Adrenal gland (tissue), 12 donors: ENCODE measurements around the gene ANKIB1. TPM values are rescaled to one million over a fixed set of nuclear protein-coding genes. Genes with fewer than 3 reads are reported as not detected.

Source experiments
- DNase-seq, 7 donors: peaks; one replicate each; pipeline ENCODE4 v3.0.0-alpha.2; 2019 to 2020
- H3K27ac ChIP-seq, 5 donors: fragments of 200-600 bp; sonication (generic) in 4 of 5; 1 replicate in 3 of 5; 2 replicates in 2 of 5; pipeline versions ENCODE4 v1.5.1 to v1.8.0; 2016 to 2020; ENCODE audit warnings: mild to moderate bottlenecking in 1 of 5
- H3K27me3 ChIP-seq: fragments of 200-600 bp; 2 replicates; pipeline ENCODE4 v1.8.0; 2021
- H3K36me3 ChIP-seq, 2 donors: fragments of 200-600 bp; replicated peaks in 1 of 2; 1 replicate in 1 of 2; 2 replicates in 1 of 2; pipeline versions ENCODE4 v1.5.1 to v1.8.0; 2018 to 2022
- H3K4me1 ChIP-seq, 2 donors: fragments of 200-600 bp; replicated peaks in 1 of 2; 1 replicate in 1 of 2; 2 replicates in 1 of 2; pipeline versions ENCODE4 v1.5.1 to v1.8.0; 2018 to 2021
- H3K4me3 ChIP-seq, 4 donors: fragments of 200-600 bp; sonication (generic) in 3 of 4; one replicate each; pipeline ENCODE4 v1.5.1; 2016 to 2018
- H3K9me3 ChIP-seq, 3 donors: fragments of 200-600 bp; sonication (generic) in 1 of 3; replicated peaks in 1 of 3; 1 replicate in 2 of 3; 2 replicates in 1 of 3; pipeline versions ENCODE4 v1.5.1 to v1.8.0; 2016 to 2021
- POLR2A ChIP-seq, 2 donors: fragments of 450-650 bp; IDR thresholded peaks; one replicate each; pipeline ENCODE4 v1.6.1; 2017; ENCODE audit warnings: antibody characterized with exemption in 2 of 2, mild to moderate bottlenecking in 2 of 2, moderate library complexity in 1 of 2
- WGBS, 4 donors: extraction: QIAGEN DNeasy Blood & Tissue Kit in 2 of 4; methylation state at CpG; one replicate each; pipeline versions ENCODE4 v1.1.5 to v1.1.7; 2013 to 2017; 5-methylcytosine and 5-hydroxymethylcytosine counted together
- intact Hi-C, 2 donors: fragments of 100-400 bp; cut with DNase I; formaldehyde crosslinking; loops; one replicate each; pipeline versions ENCODE4 v1.14.1 to v1.15.0; 2022 to 2023
- polyA plus RNA-seq, 3 donors: library from polyadenylated mRNA; stranded (reverse); fragments of 200-250 nt in 2 of 3; fragments of 350-450 nt in 1 of 3; fragmentation: Illumina TruSeq in 1 of 3; extraction: RNeasy Lipid Tissue Mini Kit (QIAGEN cat#74804) in 1 of 3; gene quantifications; one replicate each; pipeline ENCODE4 v1.2.3, GENCODE V29; 2013 to 2014
- total RNA-seq, 9 donors: library from RNA; depleted of rRNA in 4 of 9; stranded (reverse); fragments of >200 nt in 4 of 9; fragments of 120-200 nt in 1 of 9; fragmentation: NEBNext Ultra II Directional in 1 of 9; extraction: Animal tissue kit (Norgen Biotek cat#: 25700) in 1 of 9; gene quantifications; one replicate each; pipeline versions ENCODE4 v1.1.0 to v1.2.4, GENCODE V29; 2013 to 2023
- TF ChIP-seq, protein P1 (sequence below), 6 experiments: fragments of 450-650 bp in 4 of 6; fragments of 200-600 bp in 2 of 6; sonication (generic) in 1 of 6; IDR thresholded peaks; 1 replicate in 5 of 6; 2 replicates in 1 of 6; pipeline versions ENCODE4 v1.5.1 to v1.8.0; 2016 to 2021; ENCODE audit warnings: antibody characterized with exemption in 6 of 6, mild to moderate bottlenecking in 2 of 6, moderate library complexity in 1 of 6
- donor health status: healthy with polysubstance abuse.
- donor health status: Bipolar disorder and iron deficiency.
- donor health status: DM: yes; HTN: yes; CAD: no.
- donor health status: DM: no; HTN: no; CAD: no.
- donor health status: DM: no; HTN: no; CAD: no.
- donor health status: DM: yes; HTN: yes; CAD: no.

The ANKIB1 gene
- total and polyA plus RNA-seq, 12 donors: 10.3 to 57.0 (median 42.9) TPM

DNA sequence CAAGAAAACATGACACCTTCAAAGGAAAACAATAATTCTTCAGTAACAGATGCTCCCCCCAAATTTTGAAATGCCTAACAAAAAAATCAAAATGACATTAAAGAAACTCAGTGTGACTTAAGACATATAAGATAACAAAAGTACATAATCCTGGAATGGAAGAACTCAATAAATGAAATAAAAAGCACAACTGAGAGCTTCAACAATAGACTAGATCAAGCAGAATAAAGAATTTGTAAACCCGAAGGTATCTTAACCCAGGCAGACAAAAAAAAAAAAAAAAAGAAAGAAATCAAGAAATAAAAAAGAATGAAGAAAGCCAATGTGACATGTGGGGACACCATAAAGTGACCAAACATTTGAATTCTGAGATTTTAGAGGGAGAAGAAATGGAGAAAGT, 39.1 kb upstream of the ANKIB1 start:
- no peak for DNase-seq
- WGBS, 4 donors: 95 to 96% (median 96%) methylated on average over 1 of the region's 1 CpG
- H3K27ac ChIP-seq: no peak overlapping the region
- H3K4me1 ChIP-seq: no peaks in the 10 kb centered on the region
- TF ChIP-seq POLR2A (IDR thresholded peaks at IDR 0.05): no peak
- TF ChIP-seq, protein P1, sequence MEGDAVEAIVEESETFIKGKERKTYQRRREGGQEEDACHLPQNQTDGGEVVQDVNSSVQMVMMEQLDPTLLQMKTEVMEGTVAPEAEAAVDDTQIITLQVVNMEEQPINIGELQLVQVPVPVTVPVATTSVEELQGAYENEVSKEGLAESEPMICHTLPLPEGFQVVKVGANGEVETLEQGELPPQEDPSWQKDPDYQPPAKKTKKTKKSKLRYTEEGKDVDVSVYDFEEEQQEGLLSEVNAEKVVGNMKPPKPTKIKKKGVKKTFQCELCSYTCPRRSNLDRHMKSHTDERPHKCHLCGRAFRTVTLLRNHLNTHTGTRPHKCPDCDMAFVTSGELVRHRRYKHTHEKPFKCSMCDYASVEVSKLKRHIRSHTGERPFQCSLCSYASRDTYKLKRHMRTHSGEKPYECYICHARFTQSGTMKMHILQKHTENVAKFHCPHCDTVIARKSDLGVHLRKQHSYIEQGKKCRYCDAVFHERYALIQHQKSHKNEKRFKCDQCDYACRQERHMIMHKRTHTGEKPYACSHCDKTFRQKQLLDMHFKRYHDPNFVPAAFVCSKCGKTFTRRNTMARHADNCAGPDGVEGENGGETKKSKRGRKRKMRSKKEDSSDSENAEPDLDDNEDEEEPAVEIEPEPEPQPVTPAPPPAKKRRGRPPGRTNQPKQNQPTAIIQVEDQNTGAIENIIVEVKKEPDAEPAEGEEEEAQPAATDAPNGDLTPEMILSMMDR (IDR thresholded peaks at IDR 0.05): no peak
- peaks cover 0 to 5% (median 0%) of the 10 kb centered on the region in 3 donors for H3K9me3 ChIP-seq
- H3K4me3 ChIP-seq: no peak overlapping the region
- H3K27me3 ChIP-seq: no peaks in the 10 kb centered on the region
- intact Hi-C loops: no loop called here
- H3K36me3 ChIP-seq: peaks cover 0 to 46% of the 10 kb centered on the region in 2 donors

DNA sequence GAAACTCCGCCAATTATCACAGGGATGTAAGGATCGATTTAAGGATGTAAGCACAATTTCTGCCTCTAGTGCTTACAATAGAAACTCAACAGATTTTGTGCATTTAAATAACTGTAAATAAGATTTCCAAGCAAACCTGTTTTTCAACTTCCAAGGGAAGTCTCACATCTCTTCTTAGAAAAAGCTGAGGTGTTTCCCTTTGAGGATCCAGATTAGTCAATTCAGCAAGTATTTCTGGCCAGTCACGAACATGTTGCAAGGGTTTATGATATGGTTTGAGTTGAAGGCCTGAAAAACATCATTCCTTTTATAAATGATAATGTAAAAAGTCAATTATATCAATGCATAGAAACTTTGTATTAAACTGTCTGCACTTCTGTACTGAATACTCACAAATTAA, 24.0 kb upstream of the ANKIB1 start:
- H3K27me3 ChIP-seq: no peaks in the 10 kb centered on the region
- no peaks in the 10 kb centered on the region for H3K9me3 ChIP-seq
- TF ChIP-seq, protein P1 (IDR thresholded peaks at IDR 0.05): no peak
- no peak for TF ChIP-seq POLR2A (IDR thresholded peaks at IDR 0.05)
- no peaks in the 10 kb centered on the region for H3K4me1 ChIP-seq
- H3K36me3 ChIP-seq: peaks cover 0 to 66% of the 10 kb centered on the region in 2 donors
- no peak for DNase-seq
- WGBS, 4 donors: 94 to 99% (median 97%) methylated on average over 3 of the region's 3 CpGs
- no peak overlapping the region for H3K27ac ChIP-seq
- H3K4me3 ChIP-seq: no peak overlapping the region
- intact Hi-C loops: no loop called here

DNA sequence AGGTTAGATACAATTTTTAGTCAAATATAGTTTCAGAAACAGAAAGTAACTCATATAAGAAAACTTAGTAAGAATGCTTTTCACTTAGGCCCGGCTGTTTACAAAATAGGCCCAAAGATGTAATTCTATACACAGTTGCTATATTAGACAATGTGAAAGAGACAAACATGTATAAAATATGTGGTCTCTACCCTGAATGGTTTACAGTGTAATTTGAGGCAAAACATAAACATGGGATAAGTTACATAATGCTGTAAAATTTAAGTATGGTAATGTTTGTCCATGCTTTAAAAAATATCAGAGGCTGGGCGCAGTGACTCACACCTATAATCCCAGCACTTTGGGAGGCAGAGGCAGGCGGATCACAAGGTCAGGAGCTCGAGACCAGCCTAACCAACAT, 18.8 kb upstream of the ANKIB1 start:
- DNase-seq: no peak
- no peak for TF ChIP-seq POLR2A (IDR thresholded peaks at IDR 0.05)
- TF ChIP-seq, protein P1 (IDR thresholded peaks at IDR 0.05): no peak
- Histone ChIP-seq H3K9me3 (no peaks in the 10 kb centered on the region), H3K27ac (no peak overlapping the region), H3K27me3 (no peaks in the 10 kb centered on the region), H3K4me3 (no peak overlapping the region), H3K36me3 (peaks cover 5 to 46% of the 10 kb centered on the region in 2 donors), H3K4me1 (no peaks in the 10 kb centered on the region)
- WGBS, 4 donors: 89 to 94% (median 92%) methylated on average over 4 of the region's 4 CpGs
- intact Hi-C loops: no loop called here

DNA sequence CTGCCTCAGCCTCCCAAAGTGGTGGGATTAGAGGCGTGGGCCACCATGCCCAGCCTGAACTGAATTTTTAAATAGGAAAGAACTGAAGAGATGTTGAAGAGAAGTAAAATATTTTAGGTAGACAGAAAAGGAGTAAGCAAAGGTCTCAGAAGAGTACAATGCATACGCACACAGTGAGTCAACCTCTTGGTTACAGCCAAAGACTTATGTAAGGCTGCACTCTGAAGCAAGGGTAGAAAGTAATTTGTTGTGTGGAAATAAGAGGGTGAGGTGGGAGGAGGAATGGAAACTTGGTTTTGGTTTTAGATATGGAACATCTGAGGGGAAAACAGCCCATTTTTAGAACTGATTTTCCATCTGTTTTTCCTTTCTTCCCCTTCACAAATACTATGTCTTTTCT, 17.7 kb upstream of the ANKIB1 start:
- Histone ChIP-seq H3K36me3 (peaks cover 5 to 55% of the 10 kb centered on the region in 2 donors), H3K9me3 (no peaks in the 10 kb centered on the region), H3K27ac (no peak overlapping the region), H3K27me3 (no peaks in the 10 kb centered on the region), H3K4me3 (no peak overlapping the region), H3K4me1 (no peaks in the 10 kb centered on the region)
- intact Hi-C loops: no loop called here
- no peak for DNase-seq
- 97 to 100% (median 98%) methylated on average over 2 of the region's 2 CpGs for WGBS, 4 donors
- TF ChIP-seq, protein P1 (IDR thresholded peaks at IDR 0.05): no peak
- no peak for TF ChIP-seq POLR2A (IDR thresholded peaks at IDR 0.05)
